Panc1 (cell line): ENCODE data around the gene RANGRF. TPM values are rescaled to one million over a fixed set of nuclear protein-coding genes. Genes with fewer than 3 reads are reported as not detected.

Source experiments
- ATAC-seq: fragments of 200-7000 bp; cut with Tn5 transposase; 2 replicates; pipeline ENCODE4 v1.9.1; 2020; ENCODE audit warnings: mild to moderate bottlenecking, moderate library complexity
- BruUV-seq: library from RNA; stranded (reverse); fragments of 400-500 nt; replicated peaks from 2 replicates; lab custom pipeline; 2021; lab: Mats Ljungman, UMichigan
- CTCF ChIA-PET: fragments of 300-600 bp; sonication (Branson Sonifier 250); formaldehyde crosslinking; loops from one replicate; lab custom pipeline; 2022; ENCODE audit warnings: antibody characterized with exemption; lab: Charles Lee
- POLR2A ChIA-PET: fragments of 300-600 bp; sonication (Branson Sonifier 250); formaldehyde crosslinking; loops from one replicate; lab custom pipeline; 2022; ENCODE audit warnings: antibody characterized with exemption; lab: Charles Lee
- DNase-seq: peaks from one replicate; pipeline ENCODE4 v3.0.0-alpha.2; 2010; ENCODE audit warnings: low read depth, low spot score
- H3K27ac ChIP-seq: 2 replicates; pipeline ENCODE4 v1.5.1; 2011; ENCODE audit warnings: mild to moderate bottlenecking, low read length, inconsistent platforms
- H3K27me3 ChIP-seq: fragments of 200-500 bp; sonication (Bioruptor generic); 2 replicates; pipeline ENCODE4 v1.6.0; 2014; ENCODE audit warnings: low read length, inconsistent platforms; ENCODE audit not compliant: control insufficient read depth, insufficient read depth
- H3K36me3 ChIP-seq: fragments of 200-500 bp; sonication (Bioruptor generic); 2 replicates; pipeline ENCODE4 v1.5.1; 2014; ENCODE audit warnings: inconsistent platforms, mild to moderate bottlenecking, low read length, moderate library complexity; ENCODE audit not compliant: control insufficient read depth, insufficient read depth
- H3K4me1 ChIP-seq: 2 replicates; pipeline ENCODE4 v1.5.1; 2011; ENCODE audit warnings: inconsistent platforms, mild to moderate bottlenecking, low read length, moderate library complexity; ENCODE audit not compliant: control insufficient read depth, insufficient read depth
- H3K4me3 ChIP-seq, 2 experiments: 2 replicates each; pipeline ENCODE4 v1.5.1; 2011 to 2012; ENCODE audit warnings: low read depth in 2 of 2, low read length in 2 of 2, mild to moderate bottlenecking in 2 of 2, inconsistent platforms in 1 of 2, moderate library complexity in 1 of 2
- H3K9me3 ChIP-seq: fragments of 200-500 bp; sonication (Bioruptor generic); 2 replicates; pipeline ENCODE4 v1.5.1; 2014; ENCODE audit warnings: low read depth, mild to moderate bottlenecking, inconsistent platforms, low read length, moderate library complexity; ENCODE audit not compliant: control insufficient read depth, insufficient read depth
- POLR2AphosphoS5 ChIP-seq: IDR thresholded peaks from 2 replicates; pipeline ENCODE4 v1.6.1; 2012; ENCODE audit warnings: mild to moderate bottlenecking, low read depth, low read length, moderate library complexity
- SIN3A ChIP-seq: IDR thresholded peaks from 2 replicates; pipeline ENCODE4 v1.6.1; 2012; ENCODE audit warnings: low read depth, mild to moderate bottlenecking, low read length, moderate library complexity, borderline replicate concordance; ENCODE audit not compliant: insufficient read depth
- TCF7L2 ChIP-seq: IDR thresholded peaks from 2 replicates; pipeline ENCODE4 v1.6.1; 2011; ENCODE audit warnings: mild to moderate bottlenecking, low read depth, low read length, inconsistent platforms
- in situ Hi-C: cut with HindIII; loops from 2 replicates; pipeline ENCODE4 v1.10.0; 2016; ENCODE audit warnings: low sequenced_read_pairs, low pct_unique_long_range_greater_than_20kb
- intact Hi-C: fragments of 100-400 bp; cut with micrococcal nuclease; formaldehyde crosslinking; loops from one replicate; pipeline ENCODE4 v1.10.0; 2022; ENCODE audit not compliant: unreplicated experiment
- total RNA-seq: library from RNA; stranded (reverse); gene quantifications from one replicate; pipeline ENCODE4 v1.2.1, GENCODE V29; 2021; ENCODE audit not compliant: unreplicated experiment
- TF ChIP-seq, protein P1 (sequence below), 2 experiments: IDR thresholded peaks; 2 replicates each; pipeline ENCODE4 v1.6.1; 2011 to 2012; ENCODE audit warnings: low read depth in 2 of 2, control low read depth in 1 of 2, low read length in 1 of 2, mild to moderate bottlenecking in 1 of 2, moderate library complexity in 1 of 2; ENCODE audit not compliant: insufficient read depth in 1 of 2
- TF ChIP-seq, protein P2 (sequence below): fragments of 450-650 bp; IDR thresholded peaks from 2 replicates; pipeline ENCODE4 v1.5.1; 2017; ENCODE audit warnings: mild to moderate bottlenecking

Gene RANGRF
- total RNA-seq, 1 experiment from 2014 or later: 16.7 TPM

DNA sequence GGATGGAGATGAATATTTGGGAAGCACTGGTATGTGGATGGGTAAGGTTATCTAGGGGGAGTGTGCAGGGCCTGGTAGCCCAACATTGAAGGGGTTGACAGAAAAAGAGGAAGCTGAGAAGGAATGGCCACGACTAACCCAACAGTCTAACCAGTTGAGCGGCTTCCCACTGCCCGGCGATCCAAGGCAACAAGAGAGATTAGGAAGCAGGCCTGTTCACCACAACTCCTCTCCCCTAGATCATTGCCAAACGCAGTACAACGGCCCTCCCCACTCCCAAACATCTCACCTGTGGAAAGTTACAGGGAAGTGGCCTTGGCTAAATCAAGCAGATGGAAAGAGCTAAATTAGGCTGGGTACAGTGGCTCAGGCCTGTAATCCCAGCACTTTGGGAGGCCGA is 11.2 kb upstream of the RANGRF start:
- Histone ChIP-seq H3K9me3 (no peaks in the 10 kb centered on the region), H3K4me3 (no peak overlapping the region), H3K36me3 (no peaks in the 10 kb centered on the region), H3K27me3 (no peaks in the 10 kb centered on the region), H3K27ac (no peak overlapping the region), H3K4me1 (no peaks in the 10 kb centered on the region)
- ATAC-seq (no peak), DNase-seq (no peak)
- ChIA-PET CTCF (no interaction called here), POLR2A (interaction anchor here (0.6 kb wide), 1 partner anchor 333 kb away, joined by 4 read pairs; no protein-coding TSS in a partner anchor)
- intact Hi-C loops (no loop called here), in situ Hi-C loops (no loop called here)
- BruUV-seq: no TSS peak
- TF ChIP-seq, protein P1, sequence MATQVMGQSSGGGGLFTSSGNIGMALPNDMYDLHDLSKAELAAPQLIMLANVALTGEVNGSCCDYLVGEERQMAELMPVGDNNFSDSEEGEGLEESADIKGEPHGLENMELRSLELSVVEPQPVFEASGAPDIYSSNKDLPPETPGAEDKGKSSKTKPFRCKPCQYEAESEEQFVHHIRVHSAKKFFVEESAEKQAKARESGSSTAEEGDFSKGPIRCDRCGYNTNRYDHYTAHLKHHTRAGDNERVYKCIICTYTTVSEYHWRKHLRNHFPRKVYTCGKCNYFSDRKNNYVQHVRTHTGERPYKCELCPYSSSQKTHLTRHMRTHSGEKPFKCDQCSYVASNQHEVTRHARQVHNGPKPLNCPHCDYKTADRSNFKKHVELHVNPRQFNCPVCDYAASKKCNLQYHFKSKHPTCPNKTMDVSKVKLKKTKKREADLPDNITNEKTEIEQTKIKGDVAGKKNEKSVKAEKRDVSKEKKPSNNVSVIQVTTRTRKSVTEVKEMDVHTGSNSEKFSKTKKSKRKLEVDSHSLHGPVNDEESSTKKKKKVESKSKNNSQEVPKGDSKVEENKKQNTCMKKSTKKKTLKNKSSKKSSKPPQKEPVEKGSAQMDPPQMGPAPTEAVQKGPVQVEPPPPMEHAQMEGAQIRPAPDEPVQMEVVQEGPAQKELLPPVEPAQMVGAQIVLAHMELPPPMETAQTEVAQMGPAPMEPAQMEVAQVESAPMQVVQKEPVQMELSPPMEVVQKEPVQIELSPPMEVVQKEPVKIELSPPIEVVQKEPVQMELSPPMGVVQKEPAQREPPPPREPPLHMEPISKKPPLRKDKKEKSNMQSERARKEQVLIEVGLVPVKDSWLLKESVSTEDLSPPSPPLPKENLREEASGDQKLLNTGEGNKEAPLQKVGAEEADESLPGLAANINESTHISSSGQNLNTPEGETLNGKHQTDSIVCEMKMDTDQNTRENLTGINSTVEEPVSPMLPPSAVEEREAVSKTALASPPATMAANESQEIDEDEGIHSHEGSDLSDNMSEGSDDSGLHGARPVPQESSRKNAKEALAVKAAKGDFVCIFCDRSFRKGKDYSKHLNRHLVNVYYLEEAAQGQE (IDR thresholded peaks at IDR 0.05; ENCODE audit: insufficient read depth in 1 of 2, low read depth in 2 of 2, low read length in 1 of 2): no peak
- TF ChIP-seq POLR2AphosphoS5 (no peak), TCF7L2 (no peak), SIN3A (no peak)
- TF ChIP-seq, protein P2, sequence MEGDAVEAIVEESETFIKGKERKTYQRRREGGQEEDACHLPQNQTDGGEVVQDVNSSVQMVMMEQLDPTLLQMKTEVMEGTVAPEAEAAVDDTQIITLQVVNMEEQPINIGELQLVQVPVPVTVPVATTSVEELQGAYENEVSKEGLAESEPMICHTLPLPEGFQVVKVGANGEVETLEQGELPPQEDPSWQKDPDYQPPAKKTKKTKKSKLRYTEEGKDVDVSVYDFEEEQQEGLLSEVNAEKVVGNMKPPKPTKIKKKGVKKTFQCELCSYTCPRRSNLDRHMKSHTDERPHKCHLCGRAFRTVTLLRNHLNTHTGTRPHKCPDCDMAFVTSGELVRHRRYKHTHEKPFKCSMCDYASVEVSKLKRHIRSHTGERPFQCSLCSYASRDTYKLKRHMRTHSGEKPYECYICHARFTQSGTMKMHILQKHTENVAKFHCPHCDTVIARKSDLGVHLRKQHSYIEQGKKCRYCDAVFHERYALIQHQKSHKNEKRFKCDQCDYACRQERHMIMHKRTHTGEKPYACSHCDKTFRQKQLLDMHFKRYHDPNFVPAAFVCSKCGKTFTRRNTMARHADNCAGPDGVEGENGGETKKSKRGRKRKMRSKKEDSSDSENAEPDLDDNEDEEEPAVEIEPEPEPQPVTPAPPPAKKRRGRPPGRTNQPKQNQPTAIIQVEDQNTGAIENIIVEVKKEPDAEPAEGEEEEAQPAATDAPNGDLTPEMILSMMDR: no peak

DNA sequence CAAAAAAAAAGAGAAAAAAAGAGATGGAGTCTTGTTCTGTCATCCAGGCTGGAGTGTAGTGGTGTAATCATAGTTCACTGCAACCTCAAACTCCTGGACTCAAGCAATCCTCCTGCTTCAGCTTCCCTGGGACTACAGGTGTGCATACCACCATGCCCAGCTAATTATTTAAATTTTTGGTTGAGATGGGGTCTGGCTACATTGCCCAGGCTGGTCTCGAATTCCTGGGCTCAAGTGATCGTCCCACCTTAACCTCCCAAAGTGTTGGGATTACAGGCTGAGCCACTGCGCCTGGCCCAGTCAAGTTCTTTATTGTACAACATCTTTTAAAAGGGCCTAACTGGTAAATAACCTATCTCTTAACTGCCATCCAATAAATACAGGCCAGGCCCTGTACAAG is 6.1 kb upstream of the RANGRF start:
- Histone ChIP-seq H3K9me3 (no peaks in the 10 kb centered on the region), H3K27me3 (no peaks in the 10 kb centered on the region), H3K27ac (no peak overlapping the region), H3K4me3 (no peak overlapping the region), H3K36me3 (no peaks in the 10 kb centered on the region), H3K4me1 (no peaks in the 10 kb centered on the region)
- DNase-seq (no peak), ATAC-seq (no peak)
- ChIA-PET CTCF (no interaction called here), POLR2A (interaction anchor here (0.7 kb wide), 1 partner anchor 14 kb away, joined by 4 read pairs; no protein-coding TSS in a partner anchor)
- intact Hi-C loops: no loop called here
- BruUV-seq: no TSS peak
- in situ Hi-C loops: no loop called here
- TF ChIP-seq, protein P2: no peak
- TF ChIP-seq, protein P1 (IDR thresholded peaks at IDR 0.05; ENCODE audit: insufficient read depth in 1 of 2, low read depth in 2 of 2, low read length in 1 of 2): no peak
- TF ChIP-seq SIN3A (no peak), POLR2AphosphoS5 (no peak), TCF7L2 (no peak)
